K562 (cell line): ENCODE measurements around the gene ANXA7. TPM values are rescaled to one million over a fixed set of nuclear protein-coding genes. Genes with fewer than 3 reads are reported as not detected.

Experiments
- BCL6 ChIP-seq: fragments of 250-450 bp; sonication (Bioruptor Pico); IDR thresholded peaks from 2 replicates; pipeline ENCODE4 v1.4.0; 2020
- CCAR2 ChIP-seq: fragments of 200-400 bp; formaldehyde crosslinking; IDR thresholded peaks from 2 replicates; pipeline ENCODE4 v1.6.1; 2017; ENCODE audit warnings: mild to moderate bottlenecking, low read depth, low read length
- COPS2 ChIP-seq: fragments of 450-650 bp; conservative IDR thresholded peaks from 2 replicates; pipeline ENCODE4 v1.6.1; 2016; ENCODE audit warnings: mild to moderate bottlenecking, moderate library complexity
- ETS2 ChIP-seq: IDR thresholded peaks from 2 replicates; pipeline ENCODE4 v1.6.1; 2016; ENCODE audit warnings: borderline replicate concordance, missing genetic modification characterization, mild to moderate bottlenecking, moderate library complexity, missing compliant biosample characterization; ENCODE audit not compliant: poor library complexity, severe bottlenecking
- FOSL1 ChIP-seq: fragments of 200-800 bp; sonication (Bioruptor generic); conservative IDR thresholded peaks from 2 replicates; pipeline ENCODE4 v1.6.1; 2016; ENCODE audit warnings: missing genetic modification characterization, missing compliant biosample characterization
- FOXM1 ChIP-seq, 2 experiments: fragments of 450-650 bp in 1 of 2; sonication (generic) in 1 of 2; formaldehyde crosslinking in 1 of 2; IDR thresholded peaks; 2 replicates each; pipeline versions ENCODE4 v1.6.1 to v1.9.0; 2017 to 2022; ENCODE audit warnings: low read depth in 2 of 2, mild to moderate bottlenecking in 2 of 2, missing genetic modification reagents in 1 of 2, moderate library complexity in 1 of 2
- HDGF ChIP-seq: fragments of 450-650 bp; IDR thresholded peaks from 2 replicates; pipeline ENCODE4 v1.6.1; 2016
- LEF1 ChIP-seq: fragments of 450-650 bp; IDR thresholded peaks from 2 replicates; pipeline ENCODE4 v1.6.1; 2016; ENCODE audit warnings: mild to moderate bottlenecking
- NFYB ChIP-seq: IDR thresholded peaks from 2 replicates; pipeline ENCODE4 v1.6.1; 2011; ENCODE audit warnings: mild to moderate bottlenecking, moderate library complexity; ENCODE audit not compliant: insufficient read length; ENCODE audit errors: extremely low read depth
- NONO ChIP-seq, 2 experiments: fragments of 200-400 bp in 1 of 2; fragments of 450-650 bp in 1 of 2; formaldehyde crosslinking in 1 of 2; IDR thresholded peaks; 2 replicates each; pipeline ENCODE4 v1.6.1; 2017; ENCODE audit warnings: low read depth in 2 of 2, mild to moderate bottlenecking in 2 of 2, moderate library complexity in 2 of 2, low read length in 1 of 2
- NUFIP1 ChIP-seq: fragments of 450-650 bp; IDR thresholded peaks from 2 replicates; pipeline ENCODE4 v1.6.1; 2018; ENCODE audit not compliant: partially characterized antibody
- POLR2G ChIP-seq: fragments of 200-400 bp; formaldehyde crosslinking; IDR thresholded peaks from 2 replicates; pipeline ENCODE4 v1.6.1; 2017; ENCODE audit warnings: low read depth, mild to moderate bottlenecking, antibody characterized with exemption, low read length, moderate library complexity
- POLR3G ChIP-seq: IDR thresholded peaks from 2 replicates; pipeline ENCODE4 v1.6.1; 2011; ENCODE audit not compliant: insufficient read length, insufficient replicate concordance; ENCODE audit errors: extremely low read depth
- RAD21 ChIP-seq, 2 experiments: fragments of 250-450 bp in 1 of 2; fragments of 450-650 bp in 1 of 2; sonication (Bioruptor Pico) in 1 of 2; formaldehyde crosslinking in 1 of 2; IDR thresholded peaks in 1 of 2; conservative IDR thresholded peaks in 1 of 2; 2 replicates each; pipeline versions ENCODE4 v1.4.0 to v1.8.0; 2020 to 2022; ENCODE audit warnings: mild to moderate bottlenecking in 2 of 2, moderate library complexity in 1 of 2
- SAP30 ChIP-seq: fragments of 200-600 bp; sonication (generic); IDR thresholded peaks from 2 replicates; pipeline ENCODE4 v1.6.1; 2012; ENCODE audit warnings: borderline replicate concordance, low read depth, mild to moderate bottlenecking, moderate library complexity, low read length, control low read depth, inconsistent platforms; ENCODE audit not compliant: insufficient read depth, poor library complexity, severe bottlenecking
- TAF7 ChIP-seq: fragments of 450-650 bp; IDR thresholded peaks from 2 replicates; pipeline ENCODE4 v1.6.1; 2016; ENCODE audit warnings: missing genetic modification characterization, missing compliant biosample characterization
- TFAM ChIP-seq: fragments of 250-450 bp; sonication (Bioruptor Pico); conservative IDR thresholded peaks from 2 replicates; pipeline ENCODE4 v1.5.0; 2021; ENCODE audit warnings: mild to moderate bottlenecking, moderate library complexity
- ZC3H8 ChIP-seq: fragments of 450-650 bp; IDR thresholded peaks from 2 replicates; pipeline ENCODE4 v1.6.1; 2017
- ZFX ChIP-seq: sonication (generic); formaldehyde crosslinking; IDR thresholded peaks from 2 replicates; pipeline ENCODE4 v1.8.0; 2022; ENCODE audit warnings: mild to moderate bottlenecking, missing genetic modification reagents, moderate library complexity
- ZNF12 ChIP-seq: sonication (generic); formaldehyde crosslinking; IDR thresholded peaks from 2 replicates; pipeline ENCODE4 v1.4.0; 2020; ENCODE audit warnings: mild to moderate bottlenecking, missing genetic modification reagents
- ZNF184 ChIP-seq: sonication (generic); formaldehyde crosslinking; IDR thresholded peaks from 2 replicates; pipeline ENCODE4 v1.5.0; 2020; ENCODE audit warnings: missing genetic modification reagents
- ZNF232 ChIP-seq: sonication (generic); formaldehyde crosslinking; IDR thresholded peaks from 2 replicates; pipeline ENCODE4 v1.8.0; 2022; ENCODE audit warnings: mild to moderate bottlenecking, missing genetic modification reagents
- ZNF324 ChIP-seq: fragments of 250-450 bp; sonication (Bioruptor Pico); IDR thresholded peaks from 2 replicates; pipeline ENCODE4 v1.4.0; 2020; ENCODE audit warnings: mild to moderate bottlenecking
- ZNF384 ChIP-seq: IDR thresholded peaks from 2 replicates; pipeline ENCODE4 v1.6.1; 2012; ENCODE audit warnings: low read depth, low read length, improper control_type of control experiment
- polyA plus RNA-seq, 8 experiments: library from polyadenylated mRNA; depleted of rRNA in 4 of 8; stranded (reverse) in 5 of 8; unstranded in 3 of 8; fragments of >200 nt; fragmentation: Nextera tagmentation in 2 of 8; fragmentation: Illumina TruSeq in 1 of 8; extraction: Ambion mirVana in 2 of 8; extraction: Trizol in 1 of 8; gene quantifications; 2 replicates each; pipeline versions ENCODE4 v1.2.1 to v1.2.3, GENCODE V29; 2011 to 2014; ENCODE audit warnings: inconsistent platforms in 1 of 8, missing spikeins in 1 of 8
- total RNA-seq, 7 experiments: library from RNA; depleted of rRNA in 6 of 7; stranded (reverse); fragments of >200 nt in 6 of 7; fragmentation: Illumina TruSeq in 2 of 7; extraction: Trizol in 2 of 7; gene quantifications; 2 replicates each; pipeline versions ENCODE4 v1.2.1 to v1.2.3, GENCODE V29; 2011 to 2021; ENCODE audit warnings: low replicate concordance in 1 of 7
- TF ChIP-seq, protein P1 (sequence below): fragments of 250-450 bp; sonication (Bioruptor Pico); IDR thresholded peaks from 2 replicates; pipeline ENCODE4 v1.8.0; 2022; ENCODE audit warnings: inconsistent platforms
- TF ChIP-seq, protein P2 (sequence below): fragments of 250-450 bp; sonication (Bioruptor Pico); IDR thresholded peaks from 2 replicates; pipeline ENCODE4 v1.9.0; 2021; ENCODE audit warnings: mild to moderate bottlenecking
- TF ChIP-seq, protein P3 (sequence below): fragments of 250-450 bp; sonication (Bioruptor Pico); IDR thresholded peaks from 2 replicates; pipeline ENCODE4 v1.6.1; 2021; ENCODE audit warnings: mild to moderate bottlenecking

ANXA7 gene
- total and polyA plus RNA-seq, 9 of the 15 experiments (the other 6 are each of a cell fraction or from before 2014, with no cell fraction given): 81.6 to 157 (median 122) TPM

DNA sequence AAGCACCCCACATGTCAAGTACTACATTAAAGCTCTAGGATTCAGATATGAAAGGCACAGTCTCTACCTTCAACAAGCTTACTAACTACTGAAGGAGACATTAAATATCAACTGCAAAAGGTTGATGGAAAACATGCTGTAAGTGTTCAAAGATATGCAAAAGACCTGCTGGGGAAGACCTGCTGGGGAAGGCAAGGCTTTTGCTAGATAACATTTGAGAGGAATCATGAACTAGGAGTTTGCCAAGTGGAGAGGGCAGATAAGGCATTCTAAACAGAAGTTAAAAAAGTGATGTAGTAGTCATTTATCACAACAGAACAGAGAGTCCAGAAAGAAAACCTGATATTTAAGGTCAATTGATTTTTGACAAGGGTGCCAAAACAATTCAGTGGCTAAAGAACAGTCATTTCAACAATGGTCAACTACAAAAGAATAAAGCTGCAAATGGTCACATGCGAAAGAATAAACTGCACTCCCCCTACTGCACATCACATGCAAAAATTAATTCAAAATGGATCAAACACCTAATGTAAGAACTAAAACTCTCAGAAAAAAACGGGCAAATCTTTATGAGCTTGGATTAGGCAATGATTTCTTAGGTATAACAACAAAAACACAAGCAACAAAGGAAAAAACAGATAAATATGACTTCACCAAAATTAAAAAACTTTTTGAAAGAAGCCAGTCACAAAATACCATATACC is 42.5 kb upstream of the ANXA7 start (continued):
- TF ChIP-seq FOSL1 (peak; percentile 90), ZNF384 (peak; percentile 90), LEF1 (peak; percentile 96), NONO (IDR thresholded peaks at IDR 0.05; ENCODE audit: low read depth in 2 of 2, low read length in 1 of 2) (peak in 1 of 2 experiments; percentile 92; a peak in 2 of 4 replicates), ZFX (CRISPR knock-in tag) (no peak), POLR3G (no peak), ETS2 (tag) (no peak), CCAR2 (no peak), ZNF324 (CRISPR knock-in tag) (0 out of 2 replicates have a peak, but pooled peaks have one; percentile 1), SAP30 (no peak), HDGF (0 out of 2 replicates have a peak, but pooled peaks have one; percentile 28), POLR2G (no peak), ZNF12 (CRISPR knock-in tag) (no peak), NUFIP1 (peak; percentile 58), TFAM (CRISPR knock-in tag) (no peak), BCL6 (CRISPR knock-in tag) (no peak), TAF7 (tag) (no peak), RAD21 (CRISPR knock-in tag; conservative IDR thresholded peaks at IDR 0.05 in 1 of 2, IDR thresholded peaks at IDR 0.05 in 1 of 2) (0 out of 4 replicates have a peak, but pooled peaks of 1 of the 2 experiments have one; percentile 4), ZC3H8 (no peak), FOXM1 (IDR thresholded peaks at IDR 0.05; ENCODE audit: low read depth) (peak; percentile 99), FOXM1 (CRISPR knock-in tag; IDR thresholded peaks at IDR 0.05; ENCODE audit: low read depth) (no peak), ZNF232 (CRISPR knock-in tag) (no peak), COPS2 (no peak), NFYB (no peak), ZNF184 (no peak)
- TF ChIP-seq, protein P1, sequence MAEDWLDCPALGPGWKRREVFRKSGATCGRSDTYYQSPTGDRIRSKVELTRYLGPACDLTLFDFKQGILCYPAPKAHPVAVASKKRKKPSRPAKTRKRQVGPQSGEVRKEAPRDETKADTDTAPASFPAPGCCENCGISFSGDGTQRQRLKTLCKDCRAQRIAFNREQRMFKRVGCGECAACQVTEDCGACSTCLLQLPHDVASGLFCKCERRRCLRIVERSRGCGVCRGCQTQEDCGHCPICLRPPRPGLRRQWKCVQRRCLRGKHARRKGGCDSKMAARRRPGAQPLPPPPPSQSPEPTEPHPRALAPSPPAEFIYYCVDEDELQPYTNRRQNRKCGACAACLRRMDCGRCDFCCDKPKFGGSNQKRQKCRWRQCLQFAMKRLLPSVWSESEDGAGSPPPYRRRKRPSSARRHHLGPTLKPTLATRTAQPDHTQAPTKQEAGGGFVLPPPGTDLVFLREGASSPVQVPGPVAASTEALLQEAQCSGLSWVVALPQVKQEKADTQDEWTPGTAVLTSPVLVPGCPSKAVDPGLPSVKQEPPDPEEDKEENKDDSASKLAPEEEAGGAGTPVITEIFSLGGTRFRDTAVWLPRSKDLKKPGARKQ: 0 out of 2 replicates have a peak, but pooled peaks have one; percentile 22
- TF ChIP-seq, protein P2, sequence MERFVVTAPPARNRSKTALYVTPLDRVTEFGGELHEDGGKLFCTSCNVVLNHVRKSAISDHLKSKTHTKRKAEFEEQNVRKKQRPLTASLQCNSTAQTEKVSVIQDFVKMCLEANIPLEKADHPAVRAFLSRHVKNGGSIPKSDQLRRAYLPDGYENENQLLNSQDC: no peak; the same call in 1 of the 2 replicates
- TF ChIP-seq, protein P3, sequence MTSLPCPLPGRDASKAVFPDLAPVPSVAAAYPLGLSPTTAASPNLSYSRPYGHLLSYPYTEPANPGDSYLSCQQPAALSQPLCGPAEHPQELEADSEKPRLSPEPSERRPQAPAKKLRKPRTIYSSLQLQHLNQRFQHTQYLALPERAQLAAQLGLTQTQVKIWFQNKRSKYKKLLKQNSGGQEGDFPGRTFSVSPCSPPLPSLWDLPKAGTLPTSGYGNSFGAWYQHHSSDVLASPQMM: no peak
